Mesothelial cell of epicardium (in vitro differentiated cells): ENCODE measurements around the gene ENKUR. TPM values are rescaled to one million over a fixed set of nuclear protein-coding genes. Genes with fewer than 3 reads are reported as not detected.

ENCODE experiments used
- DNase-seq, 2 experiments: peaks; one replicate each; pipeline ENCODE4 v3.0.0; 2021; ENCODE audit warnings: low spot score in 2 of 2; ENCODE audit not compliant: unreplicated experiment in 2 of 2
- H3K27ac Mint-ChIP-seq: 2 replicates; pipeline ENCODE4 v1.8.0; 2021; ENCODE audit warnings: mixed read lengths
- H3K27me3 Mint-ChIP-seq: 2 replicates; pipeline ENCODE4 v1.8.0; 2021; ENCODE audit warnings: low read depth, mixed read lengths
- H3K36me3 Mint-ChIP-seq: 2 replicates; pipeline ENCODE4 v1.8.0; 2021; ENCODE audit warnings: mixed read lengths
- H3K4me1 Mint-ChIP-seq: 2 replicates; pipeline ENCODE4 v1.8.0; 2021; ENCODE audit warnings: mixed read lengths
- H3K4me3 Mint-ChIP-seq: 2 replicates; pipeline ENCODE4 v1.8.0; 2021; ENCODE audit warnings: mild to moderate bottlenecking, moderate library complexity, mixed read lengths
- H3K9me3 Mint-ChIP-seq: 2 replicates; pipeline ENCODE4 v1.8.0; 2021; ENCODE audit warnings: mixed read lengths
- CTCF ChIP-seq: fragments of 200-600 bp; sonication (generic); IDR thresholded peaks from one replicate; pipeline ENCODE4 v1.5.0; 2021; ENCODE audit warnings: antibody characterized with exemption; ENCODE audit not compliant: unreplicated experiment
- total RNA-seq: library from RNA; stranded (reverse); gene quantifications from 3 replicates; pipeline ENCODE4 v1.2.1, GENCODE V29; 2021

Gene ENKUR
- total RNA-seq, 1 donor from 2014 or later = 0.25 TPM

DNA sequence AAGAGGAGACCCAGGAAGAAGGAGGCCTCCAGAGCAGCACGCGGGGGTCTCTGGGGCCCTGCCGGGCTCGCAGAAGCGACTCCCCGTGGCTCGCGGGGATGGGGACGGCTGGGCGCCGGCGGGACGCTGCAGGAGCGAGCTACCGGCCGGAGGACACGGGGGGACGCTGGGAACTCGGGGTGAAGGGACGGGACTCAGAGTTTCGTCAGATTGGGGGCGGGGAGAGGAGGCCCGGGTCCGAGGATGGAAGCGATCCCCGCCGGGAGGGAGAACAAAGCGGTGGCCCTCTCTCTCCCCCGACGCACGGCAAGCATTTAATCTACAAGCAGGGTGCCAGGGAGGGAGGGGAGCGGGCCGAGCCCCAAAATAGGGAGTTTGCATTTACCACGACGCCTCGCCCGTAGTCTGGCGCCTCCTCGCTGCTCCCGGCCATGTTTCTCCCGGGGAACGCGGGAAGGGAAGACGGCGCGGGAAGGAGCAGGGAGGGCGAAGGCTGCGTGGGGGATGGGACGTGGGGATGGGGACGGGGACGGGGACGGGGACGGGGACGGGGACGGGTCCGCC lies 63.7 kb downstream of the ENKUR start, which contains the start of gene PRTFDC1:
PRTFDC1 (minus strand) TSS at position 464 of the 564 bp plus-strand sequence; CDS start at position 433, 31 bp downstream.
- Mint-ChIP-seq H3K4me3 (peak within 1 kb of the TSS; percentile 82), H3K36me3 (no peaks in the 10 kb centered on the region), H3K9me3 (no peaks in the 10 kb centered on the region), H3K27me3 (no peaks in the 10 kb centered on the region), H3K27ac (peak within 1 kb of the TSS; percentile 96), H3K4me1 (peaks cover 37% of the 10 kb centered on the region)
- DNase-seq = peak; percentile 45 to 68
- no peak for TF ChIP-seq CTCF

DNA sequence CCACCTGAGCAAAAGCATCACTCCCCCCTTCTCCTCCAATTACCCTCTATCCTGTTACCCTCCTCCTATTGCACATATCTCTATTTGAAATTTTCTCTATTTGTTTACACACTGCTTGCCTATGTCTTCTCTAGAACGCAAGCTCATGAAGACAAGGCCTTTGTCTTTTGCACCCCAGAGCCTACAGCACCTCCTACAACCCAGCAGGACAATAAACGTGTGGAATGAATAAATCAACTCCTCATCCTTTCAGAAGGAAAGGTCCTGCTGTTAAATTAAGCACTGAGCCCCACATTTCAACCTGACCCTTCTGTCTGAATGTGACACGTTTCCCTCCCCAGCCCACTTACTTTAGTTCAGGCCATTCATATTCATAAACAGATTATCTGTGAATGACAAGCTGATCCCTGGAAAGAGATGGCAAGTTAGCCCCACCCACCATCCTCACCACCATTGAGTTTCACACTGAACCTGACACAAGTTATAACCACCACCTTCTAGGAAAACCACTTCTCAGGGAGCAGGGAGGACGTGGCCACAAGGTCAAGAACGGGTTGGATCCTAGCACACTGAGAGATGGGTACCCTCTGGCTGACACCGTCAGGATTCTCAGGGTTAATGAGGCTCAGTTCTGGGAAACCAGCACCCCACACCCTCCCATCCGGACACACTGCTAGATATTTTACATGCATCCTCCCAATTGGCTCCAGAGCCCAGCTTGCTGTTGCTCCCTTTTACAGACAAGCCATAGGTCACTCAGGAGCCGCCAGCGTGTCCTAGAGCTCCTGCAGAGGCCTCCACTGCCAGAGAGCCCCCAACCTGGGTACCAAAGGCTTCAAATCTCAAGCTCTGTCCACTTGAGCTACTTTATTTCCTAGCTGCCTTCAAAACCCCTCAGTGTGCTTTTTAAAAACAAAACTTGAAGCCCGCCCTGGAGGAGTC lies 64.5 kb downstream of the ENKUR start:
- no peak for TF ChIP-seq CTCF
- Mint-ChIP-seq H3K4me1 (peaks cover 37% of the 10 kb centered on the region), H3K9me3 (no peaks in the 10 kb centered on the region), H3K27ac (peak overlapping the region; percentile 34), H3K27me3 (no peaks in the 10 kb centered on the region), H3K4me3 (peak overlapping the region; percentile 71), H3K36me3 (no peaks in the 10 kb centered on the region)
- no peak for DNase-seq

GRCh38 chr10:24950439-24950838 lies 65.5 kb downstream of the ENKUR start:
- no peaks in the 10 kb centered on the region for H3K27me3 Mint-ChIP-seq
- no peak overlapping the region for H3K4me3 Mint-ChIP-seq
- H3K36me3 Mint-ChIP-seq = no peaks in the 10 kb centered on the region
- DNase-seq = no peak
- TF ChIP-seq CTCF = no peak
- peaks cover 37% of the 10 kb centered on the region for H3K4me1 Mint-ChIP-seq
- H3K9me3 Mint-ChIP-seq = no peaks in the 10 kb centered on the region
- no peak overlapping the region for H3K27ac Mint-ChIP-seq

DNA sequence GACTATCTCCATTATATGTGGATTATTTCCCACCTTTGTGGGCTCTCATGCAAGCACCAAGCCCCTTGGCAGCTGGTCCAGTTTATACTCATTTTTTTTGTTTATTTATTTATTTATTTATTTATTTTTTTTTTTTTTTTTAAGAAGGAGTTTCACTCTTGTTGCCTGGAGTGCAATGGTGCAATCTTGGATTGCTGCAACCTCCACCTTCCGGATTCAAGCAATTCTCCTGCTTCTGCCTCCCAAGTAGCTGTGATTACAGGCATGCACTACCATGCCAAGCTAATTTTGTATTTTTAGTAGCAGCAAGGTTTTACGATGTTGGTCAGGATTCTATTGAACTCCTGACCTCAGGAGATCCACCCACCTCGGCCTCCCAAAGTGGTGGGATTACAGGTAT lies 66.3 kb downstream of the ENKUR start:
- Mint-ChIP-seq H3K27me3 (no peaks in the 10 kb centered on the region), H3K9me3 (no peaks in the 10 kb centered on the region), H3K27ac (no peak overlapping the region), H3K36me3 (no peaks in the 10 kb centered on the region), H3K4me1 (peaks cover 34% of the 10 kb centered on the region), H3K4me3 (no peak overlapping the region)
- DNase-seq = no peak
- no peak for TF ChIP-seq CTCF

GRCh38 chr10:24947304-24948097 lies 68.5 kb downstream of the ENKUR start:
- H3K4me3 Mint-ChIP-seq = no peak overlapping the region
- H3K9me3 Mint-ChIP-seq = no peaks in the 10 kb centered on the region
- no peak for DNase-seq
- peaks cover 18% of the 10 kb centered on the region for H3K4me1 Mint-ChIP-seq
- no peak overlapping the region for H3K27ac Mint-ChIP-seq
- H3K27me3 Mint-ChIP-seq = no peaks in the 10 kb centered on the region
- TF ChIP-seq CTCF = no peak
- H3K36me3 Mint-ChIP-seq = no peaks in the 10 kb centered on the region
